Esophagus squamous epithelium (tissue), 5 donors: ENCODE measurements around the gene CSTF1. TPM values are rescaled to one million over a fixed set of nuclear protein-coding genes. Genes with fewer than 3 reads are reported as not detected.
A peak's percentile ranks its signal among the peaks of the same experiment; 100 is the strongest.

Experiments
- DNase-seq: peaks from one replicate; lab custom pipeline; 2025; lab: John Stamatoyannopoulos, UW
- H3K27ac ChIP-seq, 4 donors: fragments of 200-600 bp; sonication (generic); one replicate each; pipeline ENCODE4 v1.5.1; 2016 to 2019; ENCODE audit warnings: mild to moderate bottlenecking in 1 of 4
- H3K27me3 ChIP-seq, 4 donors: fragments of 200-600 bp; sonication (generic); 1 replicate in 3 of 4; 2 replicates in 1 of 4; pipeline versions ENCODE4 v1.5.1 to v1.6.0; 2017 to 2021; ENCODE audit warnings: antibody characterized with exemption in 1 of 4
- H3K36me3 ChIP-seq, 3 donors: fragments of 200-600 bp; sonication (generic); one replicate each; pipeline ENCODE4 v1.5.1; 2016 to 2019
- H3K4me1 ChIP-seq, 3 donors: fragments of 200-600 bp; sonication (generic); one replicate each; pipeline ENCODE4 v1.5.1; 2017 to 2019
- H3K4me3 ChIP-seq, 4 donors: fragments of 200-600 bp; sonication (generic); 1 replicate in 3 of 4; 2 replicates in 1 of 4; pipeline ENCODE4 v1.5.1; 2016 to 2019; ENCODE audit warnings: mild to moderate bottlenecking in 2 of 4, moderate library complexity in 1 of 4
- H3K9me3 ChIP-seq, 3 donors: fragments of 200-600 bp; sonication (generic); one replicate each; pipeline ENCODE4 v1.5.1; 2016 to 2019
- POLR2A ChIP-seq, 4 donors: fragments of 450-650 bp; IDR thresholded peaks; one replicate each; pipeline ENCODE4 v1.6.1; 2017; ENCODE audit warnings: antibody characterized with exemption in 4 of 4, mild to moderate bottlenecking in 4 of 4, moderate library complexity in 3 of 4
- WGBS, 2 donors: methylation state at CpG; one replicate each; pipeline ENCODE4 v1.1.5; 2018; 5-methylcytosine and 5-hydroxymethylcytosine counted together
- intact Hi-C: fragments of 100-400 bp; cut with DNase I; formaldehyde crosslinking; loops from one replicate; pipeline ENCODE4 v1.15.0; 2022
- total RNA-seq, 4 donors: library from RNA; depleted of rRNA; stranded (reverse); fragments of >200 nt; gene quantifications; one replicate each; pipeline ENCODE4 v1.1.0, GENCODE V29; 2016
- TF ChIP-seq, protein P1 (sequence below), 6 experiments: fragments of 450-650 bp in 4 of 6; fragments of 200-600 bp in 2 of 6; sonication (generic) in 2 of 6; IDR thresholded peaks; one replicate each; pipeline ENCODE4 v1.5.1; 2016 to 2019; ENCODE audit warnings: antibody characterized with exemption in 6 of 6, mild to moderate bottlenecking in 4 of 6, moderate library complexity in 4 of 6
- donor health status: DM: yes; HTN: yes; CAD: no.

The CSTF1 gene
- total RNA-seq, 4 donors from 2014 or later, result 13.2 to 33.5 (median 24.1) TPM

GRCh38 chr20:56439771-56440291 lies 47.4 kb downstream of the CSTF1 start:
- Histone ChIP-seq H3K4me3 (no peak overlapping the region), H3K36me3 (no peaks in the 10 kb centered on the region), H3K4me1 (peaks cover 0 to 37% (median 4%) of the 10 kb centered on the region in 3 donors), H3K27me3 (no peaks in the 10 kb centered on the region), H3K27ac (peak overlapping the region in 2 of 4 donors; percentile 55 to 56), H3K9me3 (no peaks in the 10 kb centered on the region)
- 51 to 52% methylated on average over 2 to 5 of the region's 5 CpGs for WGBS, 2 donors
- intact Hi-C loops, result no loop called here
- no peak for TF ChIP-seq POLR2A (IDR thresholded peaks at IDR 0.05)
- TF ChIP-seq, protein P1, sequence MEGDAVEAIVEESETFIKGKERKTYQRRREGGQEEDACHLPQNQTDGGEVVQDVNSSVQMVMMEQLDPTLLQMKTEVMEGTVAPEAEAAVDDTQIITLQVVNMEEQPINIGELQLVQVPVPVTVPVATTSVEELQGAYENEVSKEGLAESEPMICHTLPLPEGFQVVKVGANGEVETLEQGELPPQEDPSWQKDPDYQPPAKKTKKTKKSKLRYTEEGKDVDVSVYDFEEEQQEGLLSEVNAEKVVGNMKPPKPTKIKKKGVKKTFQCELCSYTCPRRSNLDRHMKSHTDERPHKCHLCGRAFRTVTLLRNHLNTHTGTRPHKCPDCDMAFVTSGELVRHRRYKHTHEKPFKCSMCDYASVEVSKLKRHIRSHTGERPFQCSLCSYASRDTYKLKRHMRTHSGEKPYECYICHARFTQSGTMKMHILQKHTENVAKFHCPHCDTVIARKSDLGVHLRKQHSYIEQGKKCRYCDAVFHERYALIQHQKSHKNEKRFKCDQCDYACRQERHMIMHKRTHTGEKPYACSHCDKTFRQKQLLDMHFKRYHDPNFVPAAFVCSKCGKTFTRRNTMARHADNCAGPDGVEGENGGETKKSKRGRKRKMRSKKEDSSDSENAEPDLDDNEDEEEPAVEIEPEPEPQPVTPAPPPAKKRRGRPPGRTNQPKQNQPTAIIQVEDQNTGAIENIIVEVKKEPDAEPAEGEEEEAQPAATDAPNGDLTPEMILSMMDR (IDR thresholded peaks at IDR 0.05), result no peak
- DNase-seq, result no peak

- H3K4me3 ChIP-seq, result no peak overlapping the region
- H3K36me3 ChIP-seq, result no peaks in the 10 kb centered on the region
- WGBS, 2 donors, result 59 to 66% methylated on average over 4 of the region's 4 CpGs
- H3K27me3 ChIP-seq, result no peaks in the 10 kb centered on the region
- H3K27ac ChIP-seq, result peak overlapping the region in 2 of 4 donors; percentile 55 to 56
- DNase-seq, result no peak
- intact Hi-C loops, result no loop called here
- H3K9me3 ChIP-seq, result no peaks in the 10 kb centered on the region
- peaks cover 0 to 37% (median 4%) of the 10 kb centered on the region in 3 donors for H3K4me1 ChIP-seq
- no peak for TF ChIP-seq POLR2A (IDR thresholded peaks at IDR 0.05)
- TF ChIP-seq, protein P1 (IDR thresholded peaks at IDR 0.05), result no peak
Measured at GRCh38 chr20:56440346-56441007, 48.0 kb downstream of the CSTF1 start.

- no peak for TF ChIP-seq POLR2A (IDR thresholded peaks at IDR 0.05)
- TF ChIP-seq, protein P1 (IDR thresholded peaks at IDR 0.05), result no peak
- DNase-seq, result no peak
Measured at GRCh38 chr20:56442389-56443365, 50.2 kb downstream of the CSTF1 start.

GRCh38 chr20:56443654-56444540 lies 51.5 kb downstream of the CSTF1 start:
- Histone ChIP-seq H3K4me3 (no peak overlapping the region), H3K27ac (peak overlapping the region in 2 of 4 donors; percentile 6 to 47), H3K27me3 (no peaks in the 10 kb centered on the region), H3K9me3 (no peaks in the 10 kb centered on the region), H3K36me3 (no peaks in the 10 kb centered on the region), H3K4me1 (peaks cover 0 to 36% (median 4%) of the 10 kb centered on the region in 3 donors)
- intact Hi-C loops, result no loop called here
- DNase-seq, result no peak
- 60 to 61% methylated on average over 27 of the region's 27 CpGs for WGBS, 2 donors
- TF ChIP-seq, protein P1 (IDR thresholded peaks at IDR 0.05), result no peak
- TF ChIP-seq POLR2A (IDR thresholded peaks at IDR 0.05), result no peak

More at GRCh38 chr20:56442389-56443365, 50.2 kb downstream of the CSTF1 start:
- intact Hi-C loops, result no loop called here
- H3K27ac ChIP-seq, result peak overlapping the region in 1 of 4 donors; percentile 33
- H3K4me3 ChIP-seq, result no peak overlapping the region
- 64 to 71% methylated on average over 5 to 9 of the region's 17 CpGs for WGBS, 2 donors
- H3K4me1 ChIP-seq, result peaks cover 0 to 37% (median 4%) of the 10 kb centered on the region in 3 donors
- H3K27me3 ChIP-seq, result no peaks in the 10 kb centered on the region
- no peaks in the 10 kb centered on the region for H3K36me3 ChIP-seq
- no peaks in the 10 kb centered on the region for H3K9me3 ChIP-seq
